GM12872 (cell line): Measurements from ENCODE around the gene TESK2.
A peak's percentile ranks its signal among the peaks of the same experiment; 100 is the strongest.

Experiments
- CTCF ChIP-seq: IDR thresholded peaks from 3 replicates; pipeline ENCODE4 v1.5.1; 2011; ENCODE audit warnings: low read depth, mild to moderate bottlenecking, low read length, moderate library complexity; ENCODE audit not compliant: insufficient read depth

The TESK2 gene

GRCh38 chr1:45328680-45329079 lies 162.3 kb downstream of the TESK2 start:
- no peak for TF ChIP-seq CTCF

- no peak for TF ChIP-seq CTCF
These were observed 163.1 kb downstream of the TESK2 start for GRCh38 chr1:45327644-45328515.

- TF ChIP-seq CTCF, result 0 out of 3 replicates have a peak, but pooled peaks have one; percentile 13
These were observed 164.0 kb downstream of the TESK2 start, which contains the start of gene HPDL for GRCh38 chr1:45326627-45327623. Gene HPDL, plus strand, starts transcription at chr1:45326895. Its CDS starts 254 bp downstream, at chr1:45327149.

- TF ChIP-seq CTCF, result no peak
These were observed 165.0 kb downstream of the TESK2 start for GRCh38 chr1:45325851-45326506.

- TF ChIP-seq CTCF, result no peak
These were observed 168.4 kb downstream of the TESK2 start for GRCh38 chr1:45322486-45323040.

GRCh38 chr1:45321444-45321843 lies 169.5 kb downstream of the TESK2 start:
- no peak for TF ChIP-seq CTCF
